ENCODE measurements around the gene MAGEB1. TPM values are rescaled to one million over a fixed set of nuclear protein-coding genes. Genes with fewer than 3 reads are reported as not detected.

Gene MAGEB1
- total RNA-seq, 2 experiments from 2014 or later = not detected

DNA sequence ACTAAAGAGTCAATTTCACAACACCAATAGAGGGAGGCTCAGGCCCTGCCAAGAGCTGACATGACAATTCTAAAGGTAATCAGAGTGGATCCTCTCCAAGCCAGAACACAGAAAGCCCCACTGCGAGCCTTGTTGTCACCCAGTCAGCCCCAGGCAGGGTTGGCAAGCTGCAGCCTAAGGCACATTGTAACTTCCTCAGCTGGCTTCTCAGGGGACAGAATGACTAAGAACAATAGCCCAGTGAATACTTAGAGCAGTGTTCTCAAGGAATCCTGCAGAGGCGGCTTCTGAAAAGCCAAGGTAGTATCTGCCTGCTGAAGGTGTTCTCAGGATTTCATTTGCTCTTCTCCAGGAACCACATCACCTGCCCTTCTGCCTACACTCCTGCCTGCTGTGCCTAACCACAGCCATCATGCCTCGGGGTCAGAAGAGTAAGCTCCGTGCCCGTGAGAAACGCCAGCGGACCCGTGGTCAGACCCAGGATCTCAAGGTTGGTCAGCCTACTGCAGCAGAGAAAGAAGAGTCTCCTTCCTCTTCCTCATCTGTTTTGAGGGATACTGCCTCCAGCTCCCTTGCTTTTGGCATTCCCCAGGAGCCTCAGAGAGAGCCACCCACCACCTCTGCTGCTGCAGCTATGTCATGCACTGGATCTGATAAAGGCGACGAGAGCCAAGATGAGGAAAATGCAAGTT is 5.1 kb upstream of the MAGEB1 start, which contains the start of gene MAGEB4:
Gene MAGEB4, plus strand, starts transcription at position 277 of the 692 bp plus-strand sequence. Its CDS starts 136 bp downstream, at position 413.
- Mint-ChIP-seq H3K36me3 (ENCODE audit: low read depth) (no peaks in the 10 kb centered on the region), H3K4me3 (no peak within 1 kb of the TSS), H3K9me3 (no peaks in the 10 kb centered on the region), H3K4me1 (ENCODE audit: low read depth) (no peaks in the 10 kb centered on the region), H3K27ac (no peak within 1 kb of the TSS), H3K27me3 (no peaks in the 10 kb centered on the region)
- ChIA-PET POLR2A (no interaction called here), CTCF (interaction anchor here (0.6 kb wide), 1 partner anchor 23 kb away, joined by 3 read pairs; no protein-coding TSS in a partner anchor)
- TF ChIP-seq, protein P1, sequence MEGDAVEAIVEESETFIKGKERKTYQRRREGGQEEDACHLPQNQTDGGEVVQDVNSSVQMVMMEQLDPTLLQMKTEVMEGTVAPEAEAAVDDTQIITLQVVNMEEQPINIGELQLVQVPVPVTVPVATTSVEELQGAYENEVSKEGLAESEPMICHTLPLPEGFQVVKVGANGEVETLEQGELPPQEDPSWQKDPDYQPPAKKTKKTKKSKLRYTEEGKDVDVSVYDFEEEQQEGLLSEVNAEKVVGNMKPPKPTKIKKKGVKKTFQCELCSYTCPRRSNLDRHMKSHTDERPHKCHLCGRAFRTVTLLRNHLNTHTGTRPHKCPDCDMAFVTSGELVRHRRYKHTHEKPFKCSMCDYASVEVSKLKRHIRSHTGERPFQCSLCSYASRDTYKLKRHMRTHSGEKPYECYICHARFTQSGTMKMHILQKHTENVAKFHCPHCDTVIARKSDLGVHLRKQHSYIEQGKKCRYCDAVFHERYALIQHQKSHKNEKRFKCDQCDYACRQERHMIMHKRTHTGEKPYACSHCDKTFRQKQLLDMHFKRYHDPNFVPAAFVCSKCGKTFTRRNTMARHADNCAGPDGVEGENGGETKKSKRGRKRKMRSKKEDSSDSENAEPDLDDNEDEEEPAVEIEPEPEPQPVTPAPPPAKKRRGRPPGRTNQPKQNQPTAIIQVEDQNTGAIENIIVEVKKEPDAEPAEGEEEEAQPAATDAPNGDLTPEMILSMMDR (IDR thresholded peaks at IDR 0.05) = no peak
- H3K27me3 ChIP-seq (ENCODE audit: control insufficient read depth in 1 of 2, insufficient read depth in 2 of 2, low read length in 2 of 2) = no peaks in the 10 kb centered on the region
- H3K9me3 ChIP-seq (ENCODE audit: control insufficient read depth in 1 of 2, insufficient read depth in 1 of 2, low read length in 2 of 2) = peaks cover 0 to 3% of the 10 kb centered on the region in 2 experiments
- ATAC-seq (ENCODE audit: poor library complexity) (no peak), DNase-seq (no peak)
- intact Hi-C loops (cut with DNase I, micrococcal nuclease) = no loop called here
- no peaks in the 10 kb centered on the region for H3K36me3 ChIP-seq (ENCODE audit: insufficient read depth, low read length)
- H3K27ac ChIP-seq (ENCODE audit: low read depth in 1 of 2, low read length in 2 of 2) = no peak within 1 kb of the TSS
- H3K4me1 ChIP-seq (ENCODE audit: insufficient read depth, low read length) = no peaks in the 10 kb centered on the region
- H3K4me3 ChIP-seq (ENCODE audit: low read length) = no peak within 1 kb of the TSS

- DNase-seq = no peak
- no peaks in the 10 kb centered on the region for H3K27me3 Mint-ChIP-seq
- ChIA-PET POLR2A (no interaction called here), CTCF (no interaction called here)
- H3K4me1 ChIP-seq (ENCODE audit: insufficient read depth, low read length) = no peaks in the 10 kb centered on the region
- H3K4me1 Mint-ChIP-seq (ENCODE audit: low read depth) = no peaks in the 10 kb centered on the region
- H3K36me3 ChIP-seq (ENCODE audit: insufficient read depth, low read length) = no peaks in the 10 kb centered on the region
- H3K36me3 Mint-ChIP-seq (ENCODE audit: low read depth) = no peaks in the 10 kb centered on the region
- H3K27ac ChIP-seq (ENCODE audit: low read depth in 1 of 2, low read length in 2 of 2) = no peak overlapping the region
- no peaks in the 10 kb centered on the region for H3K9me3 Mint-ChIP-seq
- H3K4me3 Mint-ChIP-seq = no peak overlapping the region
- TF ChIP-seq, protein P1 (IDR thresholded peaks at IDR 0.05) = no peak
- intact Hi-C loops (cut with DNase I, micrococcal nuclease) = no loop called here
- H3K4me3 ChIP-seq (ENCODE audit: low read length) = no peak overlapping the region
- H3K27ac Mint-ChIP-seq = no peak overlapping the region
- H3K9me3 ChIP-seq (ENCODE audit: control insufficient read depth in 1 of 2, insufficient read depth in 1 of 2, low read length in 2 of 2) = peaks cover 0 to 8% of the 10 kb centered on the region in 2 experiments
- ATAC-seq (ENCODE audit: poor library complexity) = no peak
- no peaks in the 10 kb centered on the region for H3K27me3 ChIP-seq (ENCODE audit: control insufficient read depth in 1 of 2, insufficient read depth in 2 of 2, low read length in 2 of 2)
These were observed 1.9 kb downstream of the MAGEB1 start for GRCh38 chrX:30248854-30249253.

- H3K27me3 ChIP-seq (ENCODE audit: control insufficient read depth in 1 of 2, insufficient read depth in 2 of 2, low read length in 2 of 2) = no peaks in the 10 kb centered on the region
- TF ChIP-seq, protein P1 (IDR thresholded peaks at IDR 0.05) = no peak
- Mint-ChIP-seq H3K4me3 (no peak overlapping the region), H3K4me1 (ENCODE audit: low read depth) (no peaks in the 10 kb centered on the region), H3K27ac (no peak overlapping the region), H3K27me3 (no peaks in the 10 kb centered on the region), H3K9me3 (no peaks in the 10 kb centered on the region), H3K36me3 (ENCODE audit: low read depth) (no peaks in the 10 kb centered on the region)
- H3K4me3 ChIP-seq (ENCODE audit: low read length) = no peak overlapping the region
- H3K4me1 ChIP-seq (ENCODE audit: insufficient read depth, low read length) = no peaks in the 10 kb centered on the region
- no peaks in the 10 kb centered on the region for H3K36me3 ChIP-seq (ENCODE audit: insufficient read depth, low read length)
- H3K9me3 ChIP-seq (ENCODE audit: control insufficient read depth in 1 of 2, insufficient read depth in 1 of 2, low read length in 2 of 2) = no peaks in the 10 kb centered on the region
- H3K27ac ChIP-seq (ENCODE audit: low read depth in 1 of 2, low read length in 2 of 2) = no peak overlapping the region
- intact Hi-C loops (cut with DNase I, micrococcal nuclease) = no loop called here
- no peak for DNase-seq
- no peak for ATAC-seq (ENCODE audit: poor library complexity)
- CTCF ChIA-PET = no interaction called here
- POLR2A ChIA-PET = no interaction called here
These were observed 6.3 kb downstream of the MAGEB1 start for GRCh38 chrX:30253257-30253656.
